ENCODE measurements around the gene PLEKHO2. TPM values are rescaled to one million over a fixed set of nuclear protein-coding genes. Genes with fewer than 3 reads are reported as not detected.
"Not testable (repeated sequence)": the region's sequence is repeated elsewhere in the genome, so short reads cannot be mapped to it uniquely, and the experiment has no call there.

The PLEKHO2 gene
- 33.4 TPM for total RNA-seq (ENCODE audit: unreplicated experiment)
- long read RNA-seq, partial matches to known transcripts, result 8 of 11 reads
- long read RNA-seq, other reads (novel, unspliced or antisense), result 0 of 11 reads

DNA sequence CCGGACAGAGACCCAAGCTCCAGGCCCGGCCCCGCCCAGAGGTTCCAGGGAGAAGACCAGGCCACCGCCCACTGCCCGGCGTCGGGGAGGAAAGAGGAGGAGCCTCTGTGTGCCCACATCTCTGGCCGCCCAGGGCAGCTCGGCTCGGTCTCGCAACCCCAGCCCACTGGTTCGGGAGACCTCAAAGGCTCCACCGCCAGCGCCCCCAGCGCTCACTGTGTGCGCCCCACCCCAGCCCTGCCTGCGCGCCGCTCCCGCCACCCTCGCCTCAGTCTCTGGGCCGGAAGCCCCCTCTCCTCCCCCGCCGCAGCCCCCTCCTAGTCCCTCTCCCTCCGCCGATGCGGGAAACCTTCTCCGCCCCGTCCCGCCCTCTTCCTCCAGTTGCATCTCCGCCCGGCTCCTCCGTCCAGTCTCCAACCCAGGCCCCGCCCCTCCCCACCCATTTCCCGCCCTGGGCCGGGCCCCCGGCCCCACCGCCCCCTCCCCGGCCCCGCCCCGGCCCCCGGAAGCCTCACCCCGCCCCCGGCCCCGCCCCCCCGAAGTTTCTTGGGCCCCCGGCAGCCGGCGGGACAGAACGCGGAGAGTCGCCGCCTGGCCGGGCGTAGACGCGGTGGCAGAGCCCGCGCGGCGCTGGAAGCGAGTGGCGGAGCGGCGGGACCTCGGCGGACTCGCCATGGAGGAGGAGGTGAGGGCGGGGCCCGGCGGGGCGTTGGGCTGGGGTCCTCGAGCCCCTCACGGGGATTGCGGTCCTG lies at the start of gene PLEKHO2:
TSS of gene PLEKHO2 (plus strand) at position 572 of the 752 bp plus-strand sequence. CDS start at position 674, 102 bp downstream.
- Mint-ChIP-seq H3K4me1 (ENCODE audit: unreplicated experiment) (peaks cover 49% of the 10 kb centered on the region), H3K4me3 (ENCODE audit: unreplicated experiment) (peak within 1 kb of the TSS; percentile 100), H3K9me3 (ENCODE audit: unreplicated experiment) (no peaks in the 10 kb centered on the region), H3K36me3 (ENCODE audit: low read depth, unreplicated experiment) (peaks cover 13% of the 10 kb centered on the region), H3K27me3 (ENCODE audit: unreplicated experiment) (peaks cover 24% of the 10 kb centered on the region), H3K27ac (ENCODE audit: unreplicated experiment) (peak within 1 kb of the TSS; percentile 86)
- TF ChIP-seq, protein P1, sequence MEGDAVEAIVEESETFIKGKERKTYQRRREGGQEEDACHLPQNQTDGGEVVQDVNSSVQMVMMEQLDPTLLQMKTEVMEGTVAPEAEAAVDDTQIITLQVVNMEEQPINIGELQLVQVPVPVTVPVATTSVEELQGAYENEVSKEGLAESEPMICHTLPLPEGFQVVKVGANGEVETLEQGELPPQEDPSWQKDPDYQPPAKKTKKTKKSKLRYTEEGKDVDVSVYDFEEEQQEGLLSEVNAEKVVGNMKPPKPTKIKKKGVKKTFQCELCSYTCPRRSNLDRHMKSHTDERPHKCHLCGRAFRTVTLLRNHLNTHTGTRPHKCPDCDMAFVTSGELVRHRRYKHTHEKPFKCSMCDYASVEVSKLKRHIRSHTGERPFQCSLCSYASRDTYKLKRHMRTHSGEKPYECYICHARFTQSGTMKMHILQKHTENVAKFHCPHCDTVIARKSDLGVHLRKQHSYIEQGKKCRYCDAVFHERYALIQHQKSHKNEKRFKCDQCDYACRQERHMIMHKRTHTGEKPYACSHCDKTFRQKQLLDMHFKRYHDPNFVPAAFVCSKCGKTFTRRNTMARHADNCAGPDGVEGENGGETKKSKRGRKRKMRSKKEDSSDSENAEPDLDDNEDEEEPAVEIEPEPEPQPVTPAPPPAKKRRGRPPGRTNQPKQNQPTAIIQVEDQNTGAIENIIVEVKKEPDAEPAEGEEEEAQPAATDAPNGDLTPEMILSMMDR (IDR thresholded peaks at IDR 0.05; ENCODE audit: unreplicated experiment), result no peak
- DNase-seq (ENCODE audit: low spot score), result peak; percentile 90

DNA sequence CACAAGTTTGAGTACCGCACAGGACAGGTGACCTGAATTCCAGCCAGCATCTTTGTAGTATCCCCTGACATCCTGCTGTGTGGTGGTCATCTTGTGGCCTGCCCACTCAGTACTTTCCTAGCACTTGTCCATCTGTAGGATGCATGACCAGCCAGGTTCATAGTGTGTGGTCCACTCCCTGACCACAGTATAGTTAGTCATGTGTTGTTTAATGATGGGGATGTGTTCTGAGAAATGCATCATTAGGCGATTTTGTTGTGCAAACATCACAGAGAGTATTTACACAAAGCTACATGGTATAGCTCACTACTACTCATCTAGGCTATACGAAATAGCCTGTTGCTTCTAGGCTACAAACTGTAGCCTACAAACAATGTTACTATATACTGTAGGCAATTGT lies 49.4 kb upstream of the PLEKHO2 start:
- no peaks in the 10 kb centered on the region for H3K9me3 Mint-ChIP-seq (ENCODE audit: unreplicated experiment)
- no peaks in the 10 kb centered on the region for H3K4me1 Mint-ChIP-seq (ENCODE audit: unreplicated experiment)
- TF ChIP-seq, protein P1 (IDR thresholded peaks at IDR 0.05; ENCODE audit: unreplicated experiment), result no peak
- H3K4me3 Mint-ChIP-seq (ENCODE audit: unreplicated experiment), result no peak overlapping the region
- no peak overlapping the region for H3K27ac Mint-ChIP-seq (ENCODE audit: unreplicated experiment)
- no peak for DNase-seq (ENCODE audit: low spot score)
- no peaks in the 10 kb centered on the region for H3K36me3 Mint-ChIP-seq (ENCODE audit: low read depth, unreplicated experiment)
- H3K27me3 Mint-ChIP-seq (ENCODE audit: unreplicated experiment), result no peaks in the 10 kb centered on the region

DNA sequence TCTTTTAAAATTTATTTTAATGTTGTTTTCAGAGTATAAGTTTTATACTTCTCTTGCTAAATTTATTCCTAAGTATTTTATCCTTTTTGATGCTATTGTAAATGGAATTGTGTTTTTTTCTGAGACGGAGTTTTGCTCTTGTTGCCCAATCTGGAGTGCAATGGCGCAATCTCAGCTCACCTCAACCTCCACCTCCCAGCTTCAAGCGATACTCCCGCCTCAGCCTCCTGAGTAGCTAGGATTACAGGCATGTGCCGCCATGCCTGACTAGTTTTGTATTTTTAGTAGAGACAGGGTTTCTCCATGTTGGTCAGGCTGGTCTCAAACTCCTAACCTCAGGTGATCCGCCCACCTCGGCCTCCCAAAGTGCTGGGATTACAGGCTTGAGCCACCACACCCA lies 46.4 kb upstream of the PLEKHO2 start:
- H3K4me3 Mint-ChIP-seq (ENCODE audit: unreplicated experiment); DNase-seq (ENCODE audit: low spot score); H3K36me3 Mint-ChIP-seq (ENCODE audit: low read depth, unreplicated experiment); H3K27ac Mint-ChIP-seq (ENCODE audit: unreplicated experiment); H3K27me3 Mint-ChIP-seq (ENCODE audit: unreplicated experiment); H3K9me3 Mint-ChIP-seq (ENCODE audit: unreplicated experiment); H3K4me1 Mint-ChIP-seq (ENCODE audit: unreplicated experiment): not testable (repeated sequence)

- H3K36me3 Mint-ChIP-seq (ENCODE audit: low read depth, unreplicated experiment); H3K9me3 Mint-ChIP-seq (ENCODE audit: unreplicated experiment); H3K4me3 Mint-ChIP-seq (ENCODE audit: unreplicated experiment); H3K27ac Mint-ChIP-seq (ENCODE audit: unreplicated experiment); H3K27me3 Mint-ChIP-seq (ENCODE audit: unreplicated experiment); H3K4me1 Mint-ChIP-seq (ENCODE audit: unreplicated experiment); DNase-seq (ENCODE audit: low spot score): not testable (repeated sequence)
These were observed 45.8 kb upstream of the PLEKHO2 start for GRCh38 chr15:64795921-64796320.

- not testable (repeated sequence) for H3K4me1 Mint-ChIP-seq (ENCODE audit: unreplicated experiment); H3K27ac Mint-ChIP-seq (ENCODE audit: unreplicated experiment); H3K36me3 Mint-ChIP-seq (ENCODE audit: low read depth, unreplicated experiment); H3K27me3 Mint-ChIP-seq (ENCODE audit: unreplicated experiment); H3K4me3 Mint-ChIP-seq (ENCODE audit: unreplicated experiment); H3K9me3 Mint-ChIP-seq (ENCODE audit: unreplicated experiment); DNase-seq (ENCODE audit: low spot score)
These were observed 42.8 kb upstream of the PLEKHO2 start for GRCh38 chr15:64798905-64799304.

GRCh38 chr15:64800476-64800875 lies 41.2 kb upstream of the PLEKHO2 start:
- H3K27me3 Mint-ChIP-seq (ENCODE audit: unreplicated experiment), result no peaks in the 10 kb centered on the region
- H3K4me3 Mint-ChIP-seq (ENCODE audit: unreplicated experiment), result peak overlapping the region; percentile 62
- no peak for DNase-seq (ENCODE audit: low spot score)
- TF ChIP-seq, protein P1 (IDR thresholded peaks at IDR 0.05; ENCODE audit: unreplicated experiment), result no peak
- no peaks in the 10 kb centered on the region for H3K9me3 Mint-ChIP-seq (ENCODE audit: unreplicated experiment)
- no peak overlapping the region for H3K27ac Mint-ChIP-seq (ENCODE audit: unreplicated experiment)
- H3K36me3 Mint-ChIP-seq (ENCODE audit: low read depth, unreplicated experiment), result peaks cover 5% of the 10 kb centered on the region
- no peaks in the 10 kb centered on the region for H3K4me1 Mint-ChIP-seq (ENCODE audit: unreplicated experiment)
